ENCODE results near the gene SULT1A1. TPM values are rescaled to one million over a fixed set of nuclear protein-coding genes. Genes with fewer than 3 reads are reported as not detected.

The SULT1A1 gene
- total and polyA plus RNA-seq, 2 of the 13 experiments (the other 11 are each of a cell fraction or from before 2014, with no cell fraction given), result 114 to 147 TPM

GRCh38 chr16:28596840-28597691 is 12.8 kb downstream of the SULT1A1 start, which contains the start of gene SULT1A2 (continued):
- TF ChIP-seq HINFP (CRISPR knock-in tag; IDR thresholded peaks at IDR 0.05; ENCODE audit: low read depth), result no peak
- no peak for TF ChIP-seq ZNF354B (CRISPR knock-in tag; IDR thresholded peaks at IDR 0.05)
- TF ChIP-seq SALL2 (CRISPR knock-in tag; IDR thresholded peaks at IDR 0.05), result no peak
- no peak; the same call in 1 of the 2 replicates for TF ChIP-seq HNF4A (CRISPR knock-in tag; IDR thresholded peaks at IDR 0.05)
- TF ChIP-seq THAP11 (CRISPR knock-in tag; IDR thresholded peaks at IDR 0.05), result no peak
- TF ChIP-seq HMG20B (CRISPR knock-in tag; conservative IDR thresholded peaks at IDR 0.05), result no peak
- TF ChIP-seq MTF1 (CRISPR knock-in tag; IDR thresholded peaks at IDR 0.05), result no peak
- TF ChIP-seq CENPBD1 (CRISPR knock-in tag; IDR thresholded peaks at IDR 0.05; ENCODE audit: borderline replicate concordance, low read depth), result no peak
- 0 out of 2 replicates have a peak, but pooled peaks have one; percentile 2 for TF ChIP-seq ZSCAN29 (CRISPR knock-in tag; conservative IDR thresholded peaks at IDR 0.05)
- no peak for TF ChIP-seq HIC2 (CRISPR knock-in tag; IDR thresholded peaks at IDR 0.05; ENCODE audit: low read depth)
- TF ChIP-seq, protein P1, sequence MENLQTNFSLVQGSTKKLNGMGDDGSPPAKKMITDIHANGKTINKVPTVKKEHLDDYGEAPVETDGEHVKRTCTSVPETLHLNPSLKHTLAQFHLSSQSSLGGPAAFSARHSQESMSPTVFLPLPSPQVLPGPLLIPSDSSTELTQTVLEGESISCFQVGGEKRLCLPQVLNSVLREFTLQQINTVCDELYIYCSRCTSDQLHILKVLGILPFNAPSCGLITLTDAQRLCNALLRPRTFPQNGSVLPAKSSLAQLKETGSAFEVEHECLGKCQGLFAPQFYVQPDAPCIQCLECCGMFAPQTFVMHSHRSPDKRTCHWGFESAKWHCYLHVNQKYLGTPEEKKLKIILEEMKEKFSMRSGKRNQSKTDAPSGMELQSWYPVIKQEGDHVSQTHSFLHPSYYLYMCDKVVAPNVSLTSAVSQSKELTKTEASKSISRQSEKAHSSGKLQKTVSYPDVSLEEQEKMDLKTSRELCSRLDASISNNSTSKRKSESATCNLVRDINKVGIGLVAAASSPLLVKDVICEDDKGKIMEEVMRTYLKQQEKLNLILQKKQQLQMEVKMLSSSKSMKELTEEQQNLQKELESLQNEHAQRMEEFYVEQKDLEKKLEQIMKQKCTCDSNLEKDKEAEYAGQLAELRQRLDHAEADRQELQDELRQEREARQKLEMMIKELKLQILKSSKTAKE (CRISPR knock-in tag; IDR thresholded peaks at IDR 0.05; ENCODE audit: borderline replicate concordance), result no peak
- TF ChIP-seq MAZ (IDR thresholded peaks at IDR 0.05; ENCODE audit: borderline replicate concordance, low read depth, low read length), result no peak; the same call in 1 of the 2 replicates
- no peak; the same call in 1 of the 2 replicates for TF ChIP-seq MAZ (CRISPR knock-in tag; IDR thresholded peaks at IDR 0.05; ENCODE audit: low read depth)
- TF ChIP-seq ZNF280B (CRISPR knock-in tag; IDR thresholded peaks at IDR 0.05; ENCODE audit: borderline replicate concordance), result no peak
- no peak for TF ChIP-seq MEIS1 (CRISPR knock-in tag; IDR thresholded peaks at IDR 0.05; ENCODE audit: borderline replicate concordance)
- TF ChIP-seq ATF5 (CRISPR knock-in tag; IDR thresholded peaks at IDR 0.05; ENCODE audit: low read depth), result no peak
- TF ChIP-seq ZNF549 (CRISPR knock-in tag; IDR thresholded peaks at IDR 0.05), result no peak
- TF ChIP-seq DMAP1 (CRISPR knock-in tag; IDR thresholded peaks at IDR 0.05), result 0 out of 2 replicates have a peak, but pooled peaks have one; percentile 42
- TF ChIP-seq ONECUT2 (CRISPR knock-in tag; IDR thresholded peaks at IDR 0.05), result no peak
- TF ChIP-seq JDP2 (CRISPR knock-in tag; IDR thresholded peaks at IDR 0.05; ENCODE audit: borderline replicate concordance), result no peak
- no peak for TF ChIP-seq ZNF317 (CRISPR knock-in tag; IDR thresholded peaks at IDR 0.05)
